NCI-H128 (cell line): ENCODE results near the gene IL4I1.

Experiments
- DNase-seq: peaks from one replicate; lab custom pipeline; 2025; ENCODE audit not compliant: unreplicated experiment; lab: John Stamatoyannopoulos, UW

Gene IL4I1

GRCh38 chr19:49880162-49880869 lies 16.4 kb downstream of the IL4I1 start:
- DNase-seq, result no peak

GRCh38 chr19:49879243-49879963 lies 17.3 kb downstream of the IL4I1 start:
- DNase-seq, result no peak

DNA sequence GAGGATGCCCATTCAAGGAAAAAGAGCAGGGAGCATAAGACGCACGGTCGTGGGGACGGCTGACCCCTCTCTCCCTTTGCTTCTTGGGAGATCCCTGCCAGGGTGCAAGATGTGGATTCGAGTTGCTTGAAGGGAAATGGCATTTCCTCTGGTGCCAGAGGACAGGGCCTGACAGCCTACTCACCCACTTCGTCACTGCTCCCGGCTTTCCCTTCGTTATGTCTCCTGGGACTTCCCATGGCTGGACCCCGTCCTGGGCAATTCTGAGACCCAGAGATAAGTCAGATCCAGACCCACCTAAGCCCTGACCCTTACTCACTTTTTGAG lies 18.0 kb downstream of the IL4I1 start:
- DNase-seq, result no peak

- DNase-seq, result peak; percentile 88
Measured at GRCh38 chr19:49877879-49878743, 18.6 kb downstream of the IL4I1 start.

- DNase-seq, result peak; percentile 99
Measured at GRCh38 chr19:49877020-49877878, 19.4 kb downstream of the IL4I1 start, which contains the start of the genes AKT1S1 and TBC1D17. AKT1S1 (minus strand) TSS chr19:49877355; CDS start chr19:49873295, 4,060 bp downstream. TBC1D17 (plus strand) TSS chr19:49877702; CDS start chr19:49877724, 22 bp downstream.

- peak; percentile 96 for DNase-seq
Measured at GRCh38 chr19:49876422-49877019, 20.2 kb downstream of the IL4I1 start.

DNA sequence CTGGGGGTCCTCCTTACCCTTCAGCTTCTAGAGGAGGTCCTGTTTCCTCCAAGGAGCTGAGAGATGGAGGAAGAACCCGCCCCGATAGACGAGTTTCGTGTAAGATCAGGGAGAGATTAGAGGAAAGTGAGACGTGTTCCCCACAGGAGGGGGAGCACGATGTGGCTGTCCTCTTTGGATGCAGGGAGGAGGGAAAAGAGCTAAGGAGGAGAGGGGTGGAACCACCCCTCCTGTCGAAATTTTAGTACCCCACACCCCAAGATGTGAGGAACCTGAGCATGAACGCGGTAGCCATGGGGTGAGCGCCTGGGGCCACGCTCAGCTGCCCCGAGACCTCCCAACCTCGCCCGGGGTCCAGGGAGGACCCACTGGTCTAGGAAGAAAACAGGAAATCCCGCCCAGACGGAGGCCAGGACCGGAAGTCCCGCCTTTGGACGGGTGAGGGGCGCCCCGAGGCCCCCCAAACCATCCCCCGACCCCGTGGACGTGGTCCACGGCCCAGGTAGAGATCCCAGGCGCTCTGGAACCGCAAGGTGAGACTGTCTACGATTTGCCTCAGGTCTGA lies 20.7 kb downstream of the IL4I1 start:
- DNase-seq, result peak; percentile 41

DNA sequence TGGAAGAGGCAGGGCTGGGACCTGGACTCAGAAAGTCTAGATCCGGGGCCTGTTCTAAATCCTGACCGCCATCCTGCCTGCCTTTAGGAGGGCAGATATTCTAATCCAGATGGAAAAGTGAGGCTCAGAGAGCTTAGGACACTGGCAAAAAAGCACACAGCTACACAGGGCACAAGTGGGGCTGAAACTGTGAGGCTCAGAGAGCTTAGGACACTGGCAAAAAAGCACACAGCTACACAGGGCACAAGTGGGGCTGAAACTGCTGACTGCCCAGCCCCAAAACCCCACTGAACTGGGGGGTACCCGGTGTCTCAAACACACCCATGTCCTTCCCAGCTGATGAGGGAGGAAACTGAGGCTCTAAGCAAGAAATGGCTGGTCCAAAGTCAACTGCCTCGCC lies 21.5 kb downstream of the IL4I1 start:
- no peak for DNase-seq

DNA sequence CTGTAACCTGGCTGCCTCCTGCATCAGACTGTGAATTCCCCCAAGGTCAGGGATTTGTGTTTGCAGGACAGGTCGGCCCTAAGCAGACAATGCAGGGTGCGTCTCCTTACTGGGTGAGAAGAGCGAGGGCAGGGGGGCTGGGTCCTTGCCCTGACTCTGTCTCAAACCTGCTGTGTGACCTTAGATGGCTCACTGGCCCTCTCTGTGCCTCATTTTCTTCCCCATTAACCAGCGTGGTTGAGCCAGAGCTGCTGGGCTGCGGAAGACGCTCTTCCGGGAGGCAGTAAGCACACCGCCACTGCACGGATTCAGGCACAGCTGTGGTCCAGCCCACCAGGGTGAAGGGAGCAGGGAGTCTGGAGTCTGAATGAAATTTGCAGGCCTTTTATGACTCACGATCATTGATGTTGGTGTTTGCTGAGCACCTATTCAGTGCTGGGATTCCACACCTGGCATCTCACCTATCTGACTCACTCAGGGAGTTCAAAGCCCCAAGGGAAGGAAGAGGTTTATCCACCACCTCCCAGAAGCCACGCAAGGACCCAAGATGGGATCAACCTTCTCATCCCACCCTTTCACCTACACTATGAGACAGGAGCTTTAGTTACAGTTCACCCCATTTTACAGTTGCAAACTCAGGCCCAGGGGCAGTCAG lies 22.1 kb downstream of the IL4I1 start:
- DNase-seq, result no peak

GRCh38 chr19:49873834-49874233 lies 22.9 kb downstream of the IL4I1 start:
- DNase-seq, result no peak

DNA sequence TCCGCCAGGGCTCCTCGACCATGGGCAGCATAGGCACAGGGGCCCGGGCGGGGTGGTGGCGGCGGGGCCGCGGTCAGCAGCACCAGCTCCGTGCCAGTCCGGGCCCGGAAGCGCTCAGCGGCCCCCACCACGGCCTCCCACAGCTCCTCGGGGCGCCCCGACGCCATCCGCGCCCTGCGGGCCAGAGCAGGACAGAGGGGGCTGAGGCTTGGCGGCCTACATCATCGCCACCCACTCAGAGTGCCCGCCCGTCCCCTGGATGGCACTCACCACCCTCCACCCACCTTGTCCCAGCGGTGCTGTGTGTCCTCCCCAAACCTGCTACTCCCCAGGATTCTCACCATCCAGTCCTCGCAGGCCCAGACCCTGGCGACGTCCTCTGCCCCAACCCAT lies 23.6 kb downstream of the IL4I1 start:
- no peak for DNase-seq

DNA sequence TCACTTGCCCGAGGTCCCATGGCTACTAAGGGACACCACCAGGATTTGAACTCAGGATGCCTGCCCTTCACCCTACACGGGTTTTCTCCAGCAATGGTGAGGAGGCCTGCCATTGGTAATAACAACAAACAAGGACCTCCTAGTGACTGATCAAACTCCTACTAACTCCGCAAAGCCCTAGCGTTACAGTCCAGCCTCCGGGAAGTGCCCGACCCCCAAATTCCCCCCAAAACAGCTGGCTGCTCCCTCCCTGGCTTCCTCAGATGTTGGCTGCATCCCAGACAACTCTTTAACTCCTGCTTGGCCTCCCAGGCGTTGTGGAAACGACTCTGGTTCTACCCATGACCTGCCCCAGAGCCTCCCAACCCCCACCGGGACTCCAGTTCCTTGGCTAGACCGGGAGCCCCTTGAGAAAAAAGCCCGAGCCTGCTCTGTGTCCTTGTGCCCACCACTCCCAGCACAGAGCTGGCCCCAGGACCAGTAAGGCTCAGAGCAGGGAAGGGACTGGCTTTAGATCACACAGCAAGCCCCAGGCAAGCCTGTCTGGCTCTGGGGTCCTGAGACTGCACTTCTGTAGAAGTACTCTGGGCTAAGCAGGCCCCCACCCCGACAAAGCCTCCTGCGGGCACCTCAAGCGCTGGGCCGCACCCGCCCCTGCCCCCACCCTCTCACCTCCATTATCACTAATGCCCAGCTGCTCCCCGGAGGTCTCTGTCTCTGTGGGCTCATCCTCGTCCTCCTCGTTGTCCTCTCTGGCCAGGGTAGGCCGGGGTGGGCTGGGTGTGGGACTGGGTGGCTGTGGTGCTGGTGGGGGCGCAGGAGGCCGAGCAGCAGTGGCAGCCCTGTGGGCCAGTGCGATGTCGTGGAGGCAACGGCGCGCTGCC lies 24.2 kb downstream of the IL4I1 start:
- no peak for DNase-seq

DNA sequence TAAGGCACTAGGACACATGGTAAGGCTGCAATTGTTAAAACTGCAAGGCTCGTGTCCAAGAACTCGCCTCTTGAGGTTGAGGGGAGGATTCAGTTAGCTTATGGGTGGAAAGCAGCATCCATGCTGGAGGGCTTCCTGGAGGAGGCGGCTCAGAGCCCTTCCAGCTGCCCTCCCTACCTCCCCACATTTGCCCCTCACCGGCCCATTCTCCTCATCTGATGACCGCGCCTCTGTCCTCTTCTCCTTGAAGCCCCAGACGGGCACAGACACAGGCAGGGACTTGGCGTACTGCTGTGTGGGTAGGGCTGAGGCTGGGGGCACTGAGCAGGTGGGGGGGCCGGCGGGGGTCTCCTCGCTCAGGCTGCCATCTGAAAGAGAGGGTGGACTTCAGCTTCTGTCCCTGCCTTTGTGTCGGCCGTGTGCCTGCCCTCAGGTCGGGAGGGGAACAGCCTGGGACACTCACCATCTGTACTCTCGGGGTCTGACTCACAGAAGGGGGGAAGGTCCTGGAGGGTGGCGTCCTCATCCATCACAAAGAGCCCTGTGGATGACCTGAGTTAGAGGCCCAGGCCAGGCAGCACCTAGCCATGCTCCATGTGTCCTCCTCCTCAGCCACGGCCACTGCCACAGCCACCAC lies 25.2 kb downstream of the IL4I1 start:
- no peak for DNase-seq

DNA sequence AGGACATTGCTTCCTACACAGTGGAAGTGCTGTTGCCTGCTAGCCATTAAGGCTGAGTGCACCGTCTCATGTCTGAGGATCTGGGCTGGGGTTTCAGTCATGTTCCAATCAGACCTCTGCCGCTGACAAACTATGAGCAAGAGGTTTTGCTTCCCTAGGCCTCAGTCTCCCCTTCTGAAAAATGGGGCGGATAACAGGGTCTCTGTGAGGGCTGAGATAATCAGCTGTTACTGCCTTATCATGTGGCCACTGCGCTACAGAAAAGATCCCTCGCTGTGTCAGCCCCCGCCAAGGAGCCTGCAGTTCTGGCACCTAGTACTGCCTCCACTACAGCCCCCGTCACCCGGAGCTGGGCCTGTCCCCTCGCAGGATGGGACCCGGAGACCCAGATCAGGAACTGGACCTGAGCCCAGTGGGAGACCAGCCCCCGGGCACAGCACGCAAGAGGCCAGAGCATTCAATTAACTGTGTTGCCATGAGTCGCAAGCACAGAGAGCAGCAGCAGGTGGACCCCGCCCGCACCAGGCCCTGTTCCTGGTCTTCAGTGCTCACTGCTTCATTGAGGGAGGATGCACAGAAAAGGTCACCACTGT lies 26.3 kb downstream of the IL4I1 start:
- no peak for DNase-seq

DNA sequence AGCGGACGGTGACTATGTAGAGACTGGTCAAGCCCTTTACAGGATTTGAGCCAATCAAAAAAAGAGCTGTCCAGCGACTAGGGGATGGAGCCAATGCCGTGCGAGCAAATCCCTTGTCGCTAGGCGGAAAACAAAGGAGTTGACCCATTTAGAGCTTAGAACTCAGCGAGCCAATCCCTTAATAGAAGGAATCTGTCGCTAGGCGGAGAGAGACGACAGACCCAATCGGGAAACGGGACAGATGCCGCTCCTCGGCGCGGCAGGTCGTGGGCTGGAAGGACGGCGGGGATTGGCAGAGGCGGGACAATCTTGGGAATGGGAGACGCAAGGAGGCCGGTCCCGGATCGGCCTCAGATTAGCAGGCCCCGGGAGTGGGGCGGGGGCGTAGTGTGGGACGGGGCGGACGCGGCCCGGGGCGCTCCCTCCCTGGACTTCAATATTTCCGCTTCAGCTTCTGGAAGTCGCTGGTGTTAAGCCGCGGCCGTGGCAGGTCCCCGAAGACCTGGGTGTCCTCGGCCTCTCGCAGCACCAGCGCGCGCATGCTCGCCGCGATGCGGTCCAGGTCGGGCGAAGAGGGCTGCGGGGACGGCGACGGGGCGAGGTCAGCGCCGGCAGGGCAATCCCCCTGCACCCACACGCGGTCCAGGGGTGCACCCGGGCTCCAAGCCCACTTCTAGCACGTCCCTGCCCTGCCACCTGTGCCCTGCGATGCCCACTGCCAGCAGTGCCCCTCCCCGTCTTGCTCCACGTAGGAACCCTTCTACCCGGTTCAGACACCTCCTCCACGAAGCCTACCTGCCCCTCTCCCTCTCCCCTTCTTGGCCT lies 27.0 kb downstream of the IL4I1 start:
- DNase-seq, result peak; percentile 99

- no peak for DNase-seq
Measured at GRCh38 chr19:49869009-49869483, 27.6 kb downstream of the IL4I1 start.
